Activated T-cell treated with anti-CD3 and anti-CD28 coated beads for 4 hours (primary cell): Measurements from ENCODE around the gene SNAI1.
"Not testable (repeated sequence)": the region's sequence is repeated elsewhere in the genome, so short reads cannot be mapped to it uniquely, and the experiment has no call there.

ENCODE experiments used
- DNase-seq: peaks from one replicate; pipeline ENCODE4 v3.0.0-alpha.2; 2020

Gene SNAI1

DNA sequence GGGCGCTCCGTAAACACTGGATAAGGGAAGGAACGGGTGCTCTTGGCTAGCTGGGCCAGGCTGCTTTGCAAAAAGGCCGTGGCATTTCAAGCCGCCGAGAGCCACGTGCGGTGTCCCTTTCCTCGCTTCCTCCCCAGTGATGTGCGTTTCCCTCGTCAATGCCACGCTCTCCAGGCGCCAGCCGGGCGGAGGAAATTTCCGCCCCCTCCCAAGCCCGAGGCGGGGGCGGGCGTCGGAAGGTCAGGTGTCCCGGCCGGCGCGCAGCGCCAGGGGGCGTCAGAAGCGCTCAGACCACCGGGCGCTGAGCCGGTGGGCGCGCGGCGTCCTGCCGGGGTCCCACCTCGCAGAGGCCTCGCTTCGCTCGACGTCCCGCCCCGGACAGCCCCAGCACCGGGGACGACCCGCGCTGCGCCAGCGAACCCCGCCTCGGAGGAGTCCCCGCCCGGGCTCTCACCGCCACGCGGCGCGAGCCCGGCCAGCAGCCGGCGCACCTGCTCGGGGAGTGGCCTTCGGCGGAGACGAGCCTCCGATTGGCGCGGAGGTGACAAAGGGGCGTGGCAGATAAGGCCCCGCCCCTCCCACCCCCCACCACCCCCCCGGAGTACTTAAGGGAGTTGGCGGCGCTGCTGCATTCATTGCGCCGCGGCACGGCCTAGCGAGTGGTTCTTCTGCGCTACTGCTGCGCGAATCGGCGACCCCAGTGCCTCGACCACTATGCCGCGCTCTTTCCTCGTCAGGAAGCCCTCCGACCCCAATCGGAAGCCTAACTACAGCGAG is at the start of gene SNAI1:
SNAI1 (plus strand) TSS at position 635 of the 777 bp plus-strand sequence; CDS start at position 715, 80 bp downstream.
- peak; percentile 66 for DNase-seq

DNA sequence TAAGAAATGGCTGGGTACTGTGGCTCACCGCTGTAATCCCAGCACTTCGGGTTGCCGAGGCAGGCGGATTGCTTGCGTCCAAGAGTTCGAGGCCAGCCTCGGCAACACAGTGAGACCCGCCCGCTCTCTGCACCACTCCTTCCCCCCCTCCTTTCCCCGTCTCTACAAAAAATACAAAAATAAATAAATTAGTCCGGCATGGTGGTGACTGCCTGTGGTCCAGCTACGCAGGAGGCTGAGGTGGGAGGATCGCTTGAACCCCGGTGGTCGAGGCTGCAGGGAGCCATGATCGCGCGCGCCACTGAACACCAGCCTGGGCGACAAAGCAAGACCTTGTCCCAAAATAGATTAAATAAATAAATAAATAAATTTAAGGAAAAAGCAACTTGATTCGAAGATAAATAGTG is 47.0 kb upstream of the SNAI1 start:
- DNase-seq = no peak

DNA sequence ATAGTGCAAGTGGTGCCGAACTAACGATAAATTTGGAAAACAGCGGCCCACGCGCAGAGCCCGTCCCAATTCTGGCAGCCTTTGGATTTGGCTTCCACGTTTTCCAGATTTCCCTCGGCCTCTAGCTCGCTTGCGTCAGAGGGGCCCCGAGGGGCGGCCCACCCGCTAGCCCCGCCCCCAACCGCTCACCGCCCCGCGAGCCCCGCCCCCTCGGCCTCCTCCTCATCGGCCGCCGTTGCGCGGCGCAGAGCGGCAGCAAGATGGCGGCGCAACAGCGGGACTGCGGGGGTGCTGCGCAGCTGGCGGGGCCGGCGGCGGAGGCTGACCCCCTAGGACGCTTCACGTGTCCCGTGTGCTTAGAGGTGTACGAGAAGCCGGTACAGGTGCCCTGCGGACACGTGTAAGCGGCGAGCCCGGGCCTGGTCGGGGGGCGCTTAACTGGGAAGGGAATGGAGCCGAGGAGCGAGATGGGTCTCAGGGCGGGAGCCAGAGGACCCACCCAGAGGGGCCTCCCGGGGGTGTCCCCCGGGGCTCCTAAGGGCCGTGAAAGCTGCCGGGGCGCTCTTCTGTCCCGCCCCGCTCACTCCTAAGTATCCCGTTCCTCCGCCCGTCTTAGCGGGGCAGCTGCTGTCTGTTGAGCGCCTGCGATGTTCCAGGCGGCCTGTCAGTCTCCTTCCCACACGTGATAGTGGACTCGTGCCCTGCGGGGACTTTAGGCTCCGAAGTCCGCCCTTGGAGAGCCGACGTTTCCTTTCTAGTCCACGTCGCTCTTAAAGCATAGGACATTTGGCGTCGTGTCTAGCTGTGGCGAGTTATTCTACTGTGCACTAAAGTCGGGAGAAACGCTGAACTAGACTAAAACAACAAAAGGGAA is 46.4 kb upstream of the SNAI1 start, which contains the start of gene RNF114:
RNF114 (plus strand) TSS at position 245 of the 874 bp plus-strand sequence; CDS start at position 261, 16 bp downstream.
- peak; percentile 89 for DNase-seq

DNA sequence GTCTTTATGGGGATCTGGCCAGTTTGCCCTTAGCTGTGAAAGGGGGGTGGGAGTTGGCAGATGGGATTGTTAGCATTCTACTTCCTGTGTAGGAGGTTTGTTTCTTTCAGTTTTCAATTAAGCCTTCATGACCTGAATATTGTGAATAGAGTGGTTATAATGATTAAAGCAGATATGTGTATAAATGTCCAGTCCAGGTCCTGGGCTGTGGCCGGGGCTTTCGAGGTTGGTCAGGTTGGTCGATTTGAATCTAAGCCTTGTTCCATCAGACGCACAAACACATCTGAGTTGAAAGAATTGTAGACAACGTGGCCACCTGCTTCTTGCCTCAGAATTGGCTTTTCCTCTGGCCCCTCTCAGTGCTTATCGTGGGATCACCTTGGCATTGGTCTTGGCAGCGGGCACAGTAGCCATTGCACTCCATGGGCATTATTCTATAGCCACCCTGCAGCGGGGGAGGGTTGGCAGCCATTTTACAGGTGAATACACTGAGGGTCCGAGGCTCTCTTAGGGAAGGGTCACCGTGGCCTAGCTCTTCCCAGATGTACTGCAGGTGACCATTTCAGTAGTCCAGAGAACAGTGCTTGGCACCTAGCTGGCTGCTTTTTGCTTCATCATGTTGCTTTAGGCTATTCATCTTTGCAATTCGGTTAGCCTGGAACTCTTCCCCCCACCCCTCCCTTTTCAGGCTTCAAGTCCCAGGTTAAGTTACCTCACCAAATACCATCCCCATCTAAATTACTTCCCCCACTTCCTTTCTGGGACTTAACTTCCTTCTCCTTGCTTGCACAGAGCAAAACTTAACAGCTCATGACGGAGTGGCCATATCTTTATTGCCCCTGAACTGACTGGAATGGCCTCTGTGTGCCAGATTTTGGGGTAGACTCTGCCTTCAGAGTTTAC is 45.5 kb upstream of the SNAI1 start:
- DNase-seq = no peak

DNA sequence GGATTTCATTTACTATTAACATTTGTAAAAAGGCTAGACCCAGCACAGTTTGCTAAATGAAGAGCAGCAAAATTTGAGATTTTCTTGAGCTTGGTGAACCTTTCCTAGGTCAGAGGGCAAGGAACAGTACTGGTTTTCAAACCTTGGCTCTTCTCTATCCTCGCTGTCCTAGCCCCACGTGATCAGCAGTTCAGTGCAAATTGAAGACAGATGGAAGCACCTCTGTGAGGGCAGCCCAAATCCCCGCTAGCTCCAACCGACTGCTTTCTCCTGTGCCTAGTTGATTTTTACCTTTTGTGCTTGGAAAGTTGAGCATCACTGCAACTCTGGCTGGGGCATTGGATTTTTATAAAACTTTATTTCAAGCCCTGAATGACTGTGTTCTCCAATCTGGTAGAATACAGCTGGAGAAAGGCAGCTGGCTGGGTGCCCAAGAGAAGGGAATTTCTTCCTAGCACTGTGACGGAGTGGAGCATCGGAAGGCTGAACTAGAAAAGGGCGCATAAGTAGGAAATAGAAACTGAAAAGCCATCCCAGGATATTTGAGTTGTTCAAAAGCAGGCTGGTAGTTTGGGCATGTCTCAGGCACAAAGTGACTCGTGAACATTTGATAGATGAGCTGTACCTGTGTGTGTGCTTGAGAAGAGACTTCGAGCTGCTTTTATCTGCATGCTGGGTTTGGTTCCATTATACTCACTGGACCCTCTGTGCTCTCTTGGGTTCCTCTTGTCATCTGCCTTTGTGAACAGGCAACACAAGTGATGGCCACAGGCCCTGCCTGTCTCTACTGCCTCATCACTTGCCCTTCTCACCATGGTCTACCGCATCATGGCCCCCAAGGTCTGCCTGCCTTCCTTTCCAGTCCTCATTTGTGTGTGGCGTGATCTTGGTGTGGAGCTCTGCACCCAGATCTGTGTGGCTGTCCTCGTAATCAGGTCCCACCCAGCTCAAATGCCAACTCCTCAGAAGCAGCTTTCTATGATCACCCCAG is 44.3 kb upstream of the SNAI1 start:
- DNase-seq = no peak

DNA sequence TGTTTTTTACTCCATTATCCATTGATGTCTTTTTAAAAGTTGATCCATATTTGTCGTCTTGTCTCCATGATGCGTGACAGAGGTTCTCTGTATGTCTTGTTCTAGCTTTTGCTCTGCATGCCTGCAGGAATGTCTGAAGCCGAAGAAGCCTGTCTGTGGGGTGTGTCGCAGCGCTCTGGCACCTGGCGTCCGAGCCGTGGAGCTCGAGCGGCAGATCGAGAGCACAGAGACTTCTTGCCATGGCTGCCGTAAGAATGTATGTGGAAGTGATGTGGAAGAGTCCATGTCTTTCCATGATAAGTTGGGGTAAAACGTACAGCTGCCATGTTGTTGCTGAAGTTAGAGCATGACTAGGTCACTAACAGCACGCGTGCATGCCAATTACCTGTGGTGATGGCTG is 41.3 kb upstream of the SNAI1 start:
- no peak for DNase-seq

DNA sequence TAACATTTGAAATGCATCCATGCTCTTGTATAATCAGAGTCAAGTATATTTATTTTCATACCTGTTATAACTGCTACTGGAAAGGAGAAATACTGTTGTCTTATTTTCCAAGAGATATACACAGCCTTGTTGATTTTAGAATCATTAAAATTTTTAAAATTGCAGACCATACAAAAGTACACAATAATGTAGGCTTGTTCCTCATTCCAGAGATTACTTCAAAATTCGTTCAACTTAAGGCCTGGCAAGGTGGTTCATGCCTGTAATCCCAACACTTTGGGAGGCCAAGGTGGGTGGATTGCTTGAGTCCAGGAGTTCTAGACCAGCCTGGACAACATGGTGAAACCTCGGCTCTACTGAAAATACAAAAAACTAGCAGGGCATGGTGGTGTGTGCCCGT is 40.5 kb upstream of the SNAI1 start:
- DNase-seq = no peak

DNA sequence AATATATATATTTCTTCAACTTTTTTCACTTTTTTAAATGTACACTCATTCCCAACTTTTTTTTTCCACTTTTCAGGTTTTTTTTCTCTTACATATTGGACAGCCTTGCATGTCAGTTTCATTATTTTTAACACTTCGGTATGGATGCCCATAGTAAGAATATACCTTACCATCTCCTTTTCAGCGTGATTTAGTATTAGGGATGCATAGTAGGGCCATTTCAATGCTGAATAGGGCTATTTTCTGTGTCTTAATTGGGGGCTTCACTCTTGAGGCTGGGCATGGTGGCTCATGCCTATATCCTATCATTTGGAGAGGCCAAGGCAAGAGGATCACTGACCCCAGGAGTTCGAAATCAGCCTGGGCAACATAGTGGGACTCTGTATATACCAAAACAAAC is 39.8 kb upstream of the SNAI1 start:
- DNase-seq = no peak

DNA sequence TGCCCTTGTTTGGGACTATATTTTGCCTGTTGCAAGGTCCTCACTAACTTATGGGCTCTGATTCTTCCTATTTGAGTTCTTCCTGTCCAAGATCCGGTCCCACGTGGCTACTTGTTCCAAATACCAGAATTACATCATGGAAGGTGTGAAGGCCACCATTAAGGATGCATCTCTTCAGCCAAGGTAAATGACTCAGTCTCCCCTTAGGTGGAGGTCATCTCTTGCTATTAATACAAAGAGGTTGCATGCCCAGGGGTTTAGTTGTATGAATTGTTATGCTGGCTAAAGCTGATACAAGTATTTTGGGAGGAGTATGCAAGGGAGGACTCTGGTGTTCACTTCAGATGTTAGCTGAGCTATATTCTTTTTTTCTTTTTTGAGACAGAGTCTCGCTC is 37.5 kb upstream of the SNAI1 start:
- no peak for DNase-seq

DNA sequence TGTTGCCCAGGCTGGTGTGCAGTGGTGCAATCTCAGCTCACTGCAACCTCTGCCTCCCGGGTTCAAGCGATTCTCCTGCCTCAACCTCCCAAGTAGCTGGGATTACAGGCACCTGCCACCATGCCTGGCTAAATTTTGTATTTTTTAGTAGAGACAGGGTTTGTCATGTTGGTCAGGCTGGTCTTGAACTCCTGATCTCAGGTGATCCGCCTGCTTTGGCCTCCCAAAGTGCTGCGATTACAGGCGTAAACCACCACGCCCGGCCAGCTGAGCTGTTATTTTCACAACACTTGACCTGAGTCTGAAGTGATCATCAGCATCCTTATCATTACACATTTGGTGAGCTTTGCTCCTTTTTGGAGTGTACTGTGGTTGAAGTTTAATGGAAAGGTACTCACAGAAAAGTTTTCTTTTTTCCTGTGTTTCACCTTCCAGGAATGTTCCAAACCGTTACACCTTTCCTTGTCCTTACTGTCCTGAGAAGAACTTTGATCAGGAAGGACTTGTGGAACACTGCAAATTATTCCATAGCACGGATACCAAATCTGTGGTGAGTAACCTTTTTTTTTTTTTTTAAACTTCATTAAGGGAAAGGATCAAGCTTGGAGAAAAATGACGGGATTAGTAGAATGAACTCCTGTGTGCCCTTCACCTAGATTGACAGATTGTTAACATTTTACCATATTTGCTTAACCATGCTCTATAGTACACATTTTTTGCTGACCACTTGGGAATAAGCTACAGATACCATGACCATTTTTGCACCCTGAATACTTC is 36.9 kb upstream of the SNAI1 start:
- no peak for DNase-seq

DNA sequence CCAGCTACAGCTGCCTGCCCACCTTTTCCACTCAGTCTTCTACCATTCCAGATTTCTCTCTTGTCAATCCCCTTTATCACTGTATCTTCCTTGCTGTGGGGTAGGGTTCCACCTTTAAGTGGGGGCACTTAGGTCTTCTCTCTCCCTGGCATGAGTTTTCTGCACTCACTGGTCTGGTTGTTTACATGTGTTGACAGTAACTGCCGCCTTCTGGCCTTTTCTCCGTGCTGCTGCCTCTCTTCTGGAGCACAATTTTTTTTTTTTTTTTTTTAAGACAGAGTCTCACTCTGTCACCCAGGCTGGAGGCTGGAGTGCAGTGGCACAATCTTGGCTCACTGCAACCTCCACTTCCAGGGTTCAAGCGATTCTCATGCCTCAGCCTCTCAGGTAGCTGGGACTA is 34.6 kb upstream of the SNAI1 start:
- no peak for DNase-seq

DNA sequence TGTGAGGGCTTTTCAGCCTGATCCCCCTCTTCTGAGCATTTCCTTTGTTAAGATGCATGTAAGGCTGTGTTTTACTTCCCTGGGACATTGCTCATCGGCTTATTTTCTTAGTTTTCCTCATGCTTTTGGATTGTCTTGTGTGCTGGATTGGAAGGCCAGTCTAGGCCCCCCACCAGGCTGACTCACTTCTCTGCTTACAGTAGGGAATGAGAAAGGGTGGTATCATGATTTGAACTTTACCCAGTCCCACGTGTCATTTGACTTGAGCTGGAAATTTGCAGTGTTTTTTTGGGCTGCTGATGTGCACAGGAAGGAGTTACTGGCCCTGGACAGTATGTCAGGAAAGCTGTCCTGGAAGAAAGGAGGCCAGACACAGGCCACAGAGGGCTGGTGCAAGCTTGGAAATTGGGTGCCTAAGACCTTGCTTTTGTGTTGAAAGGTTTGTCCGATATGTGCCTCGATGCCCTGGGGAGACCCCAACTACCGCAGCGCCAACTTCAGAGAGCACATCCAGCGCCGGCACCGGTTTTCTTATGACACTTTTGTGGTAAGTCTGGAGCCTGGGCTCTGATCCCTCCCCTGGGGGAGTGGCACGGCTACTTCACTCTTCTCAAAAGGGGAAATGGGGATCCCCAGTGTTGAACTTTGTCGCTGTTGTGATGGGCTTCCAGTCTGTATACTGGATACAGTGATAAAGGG is 33.8 kb upstream of the SNAI1 start:
- DNase-seq = no peak

DNA sequence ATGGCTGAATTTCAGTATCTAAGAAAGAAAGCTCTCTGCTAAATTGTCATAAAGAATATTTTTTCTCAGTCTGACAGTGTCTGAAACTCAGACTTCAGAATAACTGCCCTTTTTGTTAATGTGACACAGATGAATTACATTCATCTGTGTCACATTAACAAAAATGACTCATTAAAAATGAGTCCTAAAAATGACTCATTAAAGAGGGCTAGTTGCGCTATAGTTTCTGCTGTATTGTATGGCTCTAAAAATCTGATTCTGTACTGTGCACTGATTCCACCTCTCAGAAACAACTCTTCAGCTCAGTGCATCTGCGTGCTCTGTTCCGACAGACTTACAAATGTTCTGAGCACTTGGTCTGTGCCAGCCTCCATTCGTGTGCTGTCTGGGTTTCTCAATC is 31.6 kb upstream of the SNAI1 start:
- no peak for DNase-seq

DNA sequence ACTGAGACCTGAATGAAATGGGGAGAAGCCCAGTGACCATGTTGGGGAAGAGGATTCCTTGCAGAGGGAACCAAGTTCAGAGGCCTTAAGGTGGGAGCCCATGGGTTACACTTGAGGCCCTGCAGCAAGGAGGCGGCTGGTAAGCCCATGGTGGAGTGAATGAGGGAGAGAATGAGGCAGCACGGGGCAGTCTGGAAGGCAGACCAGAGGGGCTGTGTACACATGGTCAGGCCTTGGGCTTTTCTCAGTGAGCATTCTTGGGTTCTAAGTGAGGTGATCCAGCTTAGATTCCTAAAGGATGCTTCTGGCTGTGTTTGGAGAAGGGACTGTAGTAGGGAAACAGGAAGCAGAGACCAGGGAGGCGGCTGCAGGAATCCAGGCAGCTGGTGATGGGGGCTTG is 27.6 kb upstream of the SNAI1 start:
- DNase-seq = no peak

DNA sequence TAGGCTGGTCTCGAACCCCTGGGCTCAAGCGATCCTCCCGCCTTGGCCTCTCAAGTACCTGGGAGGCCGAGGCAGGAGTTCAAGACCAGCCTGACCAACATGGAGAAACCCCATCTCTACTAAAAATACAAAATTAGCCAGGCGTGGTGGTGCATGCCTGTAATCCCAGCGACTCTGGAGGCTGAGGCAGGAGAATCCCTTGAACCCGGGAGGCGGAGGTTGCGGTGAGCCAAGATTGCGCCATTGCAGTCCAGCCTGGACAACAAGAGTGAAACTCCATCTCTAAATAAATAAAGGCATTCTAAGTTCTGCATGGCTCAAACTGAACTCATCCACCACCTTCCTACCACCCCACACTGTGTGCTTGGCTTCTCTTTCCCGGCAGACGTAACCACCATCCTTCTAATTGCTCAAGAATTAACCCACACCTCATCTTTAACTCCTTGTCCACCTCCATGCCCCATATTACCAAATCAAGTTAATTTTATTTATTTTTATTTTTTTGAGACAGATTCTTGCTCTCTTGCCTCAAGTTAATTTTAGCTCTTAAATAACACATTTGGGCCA is 26.9 kb upstream of the SNAI1 start:
- DNase-seq = not testable (repeated sequence)

DNA sequence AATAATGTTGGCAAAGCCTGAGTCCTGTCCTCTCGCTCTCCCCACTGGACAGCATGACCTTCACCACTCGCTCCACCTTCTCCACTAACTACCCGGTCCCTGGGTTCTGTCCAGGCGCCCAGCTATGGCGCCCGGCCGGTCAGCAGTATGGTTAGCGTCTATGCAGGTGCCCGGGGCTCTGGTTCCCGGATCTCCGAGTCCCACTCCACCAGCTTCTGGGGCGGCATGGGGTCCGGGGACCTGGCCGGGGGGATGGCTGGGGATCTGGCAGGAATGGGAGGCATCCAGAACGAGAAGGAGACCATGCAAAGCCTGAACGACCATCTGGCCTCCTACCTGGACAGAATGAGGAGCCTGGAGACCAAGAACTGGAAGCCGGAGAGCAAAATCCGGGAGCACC is 26.1 kb upstream of the SNAI1 start:
- no peak for DNase-seq

DNA sequence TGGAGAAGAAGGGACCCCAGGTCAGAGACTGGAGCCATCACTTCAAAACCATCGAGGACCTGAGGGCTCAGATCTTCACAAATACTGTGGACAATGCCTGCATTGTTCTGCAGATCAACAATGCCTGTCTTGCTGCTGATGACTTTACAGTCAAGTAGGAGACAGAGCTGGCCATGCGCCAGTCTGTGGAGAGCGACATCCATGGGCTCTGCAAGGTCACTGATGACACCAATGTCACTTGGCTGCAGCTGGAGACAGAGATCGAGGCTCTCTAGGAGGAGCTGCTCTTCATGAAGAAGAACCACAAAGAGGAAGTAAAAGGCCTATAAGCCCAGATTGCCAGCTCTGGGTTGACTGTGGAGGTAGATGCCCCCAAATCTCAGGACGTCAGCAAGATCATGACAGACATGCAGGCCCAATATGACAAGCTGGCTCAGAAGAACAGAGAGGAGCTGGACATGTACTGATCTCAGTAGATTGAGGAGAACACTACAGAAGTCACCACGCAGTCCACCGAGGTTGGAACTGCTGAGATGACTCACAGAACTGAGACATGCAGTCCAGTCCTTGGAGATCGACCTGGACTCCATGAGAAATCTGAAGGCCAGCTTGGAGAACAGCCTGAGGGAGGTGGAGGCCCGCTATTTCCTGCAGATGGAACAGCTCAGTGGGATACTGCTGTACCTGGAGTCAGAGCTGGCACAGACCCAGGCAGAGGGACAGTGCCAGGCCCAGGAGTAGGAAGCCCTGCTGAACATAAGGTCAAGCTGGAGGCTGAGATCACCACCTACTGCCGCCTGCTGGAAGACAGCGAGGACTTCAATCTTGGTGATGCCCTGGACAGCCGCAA is 25.5 kb upstream of the SNAI1 start:
- not testable (repeated sequence) for DNase-seq

DNA sequence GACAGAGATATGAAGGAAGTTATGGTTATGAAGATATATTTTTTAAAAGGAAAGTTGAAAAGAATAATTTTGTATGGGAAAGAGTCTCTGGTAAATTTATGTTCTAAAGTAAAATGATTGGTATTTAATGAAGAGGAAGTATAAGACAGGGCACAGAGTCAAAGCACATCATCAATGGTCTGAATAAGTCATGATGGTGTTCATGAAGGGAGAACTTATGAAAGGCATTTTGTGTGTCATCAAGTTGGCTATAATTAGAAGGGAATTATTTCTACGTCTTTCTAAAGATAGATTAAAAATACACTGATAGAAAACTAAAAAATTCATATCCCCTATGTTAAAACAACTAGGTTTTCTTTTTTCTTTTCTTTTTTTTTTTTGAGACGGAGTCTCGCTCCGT is 21.4 kb upstream of the SNAI1 start:
- DNase-seq = no peak
